Neural cell (in vitro differentiated cells): ENCODE results near the gene AHCTF1. TPM values are rescaled to one million over a fixed set of nuclear protein-coding genes. Genes with fewer than 3 reads are reported as not detected.

ENCODE experiments used
- H2AFZ ChIP-seq: fragments of 200-600, 300-800 bp; sonication (generic), shearing (Covaris generic); 2 replicates; pipeline ENCODE4 v1.6.0; 2014; ENCODE audit warnings: low read depth, mild to moderate bottlenecking, antibody characterized with exemption, low read length, moderate library complexity
- H3F3A ChIP-seq: fragments of 200-600 bp; shearing (Covaris generic); 2 replicates; pipeline ENCODE4 v1.6.1; 2016; ENCODE audit warnings: mild to moderate bottlenecking, moderate library complexity, mixed read lengths, antibody characterized with exemption, low read length; ENCODE audit not compliant: insufficient read depth, poor library complexity, severe bottlenecking
- H3K27ac ChIP-seq: fragments of 200-600, 300-800 bp; sonication (generic), shearing (Covaris generic); 2 replicates; pipeline ENCODE4 v1.5.1; 2014; ENCODE audit warnings: mild to moderate bottlenecking, low read length, moderate library complexity
- H3K27me3 ChIP-seq: fragments of 300-800, 200-600 bp; sonication (generic), shearing (Covaris generic); 2 replicates; pipeline ENCODE4 v1.6.0; 2014; ENCODE audit warnings: mild to moderate bottlenecking, low read depth, low read length, moderate library complexity; ENCODE audit not compliant: insufficient read depth
- H3K36me3 ChIP-seq: fragments of 300-800, 200-600 bp; sonication (generic), shearing (Covaris generic); 2 replicates; pipeline ENCODE4 v1.5.1; 2014; ENCODE audit warnings: mild to moderate bottlenecking, antibody characterized with exemption, low read length, moderate library complexity; ENCODE audit not compliant: insufficient read depth
- H3K4me2 ChIP-seq: fragments of 300-800, 200-600 bp; sonication (generic), shearing (Covaris generic); 2 replicates; pipeline ENCODE4 v1.6.0; 2014; ENCODE audit warnings: mild to moderate bottlenecking, low read length
- H3K4me3 ChIP-seq: fragments of 300-800, 200-600 bp; sonication (generic), shearing (Covaris generic); 2 replicates; pipeline ENCODE4 v1.5.1; 2014; ENCODE audit warnings: mild to moderate bottlenecking, low read length, moderate library complexity
- H3K79me2 ChIP-seq: fragments of 200-600 bp; shearing (Covaris generic); replicated peaks from 2 replicates; pipeline ENCODE4 v1.6.0; 2014; ENCODE audit warnings: mild to moderate bottlenecking, low read length, moderate library complexity; ENCODE audit not compliant: insufficient read depth
- H3K9ac ChIP-seq: fragments of 300-800, 200-600 bp; sonication (generic), shearing (Covaris generic); 2 replicates; pipeline ENCODE4 v1.6.1; 2016; ENCODE audit warnings: mild to moderate bottlenecking, low read length, mixed read lengths
- H3K9me2 ChIP-seq: fragments of 200-600 bp; shearing (Covaris generic); 2 replicates; pipeline ENCODE4 v1.6.1; 2016; ENCODE audit warnings: mild to moderate bottlenecking, low read length, mixed read lengths; ENCODE audit not compliant: insufficient read depth
- H3K9me3 ChIP-seq: fragments of 200-600, 300-800 bp; sonication (generic), shearing (Covaris generic); 2 replicates; pipeline ENCODE4 v1.6.1; 2016; ENCODE audit warnings: mild to moderate bottlenecking, mixed run types, low read length, moderate library complexity, mixed read lengths
- H4K20me1 ChIP-seq: fragments of 200-600 bp; shearing (Covaris generic); 2 replicates; pipeline ENCODE4 v1.6.1; 2016; ENCODE audit warnings: mild to moderate bottlenecking, mixed run types; ENCODE audit not compliant: insufficient read depth
- CTCF ChIP-seq: fragments of 450-650 bp; IDR thresholded peaks from 2 replicates; pipeline ENCODE4 v1.5.1; 2014; ENCODE audit warnings: antibody characterized with exemption, mild to moderate bottlenecking, moderate library complexity; ENCODE audit not compliant: poor library complexity, severe bottlenecking
- EP300 ChIP-seq: fragments of 450-650 bp; conservative IDR thresholded peaks from 2 replicates; pipeline ENCODE4 v1.6.1; 2014; ENCODE audit warnings: antibody characterized with exemption, mild to moderate bottlenecking, moderate library complexity; ENCODE audit not compliant: poor library complexity, severe bottlenecking
- EZH2 ChIP-seq: fragments of 200-600, 300-800 bp; shearing (Covaris generic), sonication (generic); IDR thresholded peaks from 2 replicates; pipeline ENCODE4 v1.6.1; 2014; ENCODE audit warnings: antibody characterized with exemption, low read length, borderline replicate concordance, mild to moderate bottlenecking; ENCODE audit not compliant: insufficient read depth, poor library complexity, severe bottlenecking
- MXI1 ChIP-seq: fragments of 450-650 bp; conservative IDR thresholded peaks from 2 replicates; pipeline ENCODE4 v1.6.1; 2014; ENCODE audit warnings: antibody characterized with exemption, mild to moderate bottlenecking; ENCODE audit not compliant: poor library complexity, severe bottlenecking
- POLR2AphosphoS5 ChIP-seq: IDR thresholded peaks from 2 replicates; pipeline ENCODE4 v1.6.1; 2012
- RAD21 ChIP-seq: fragments of 450-650 bp; conservative IDR thresholded peaks from 2 replicates; pipeline ENCODE4 v1.6.1; 2014; ENCODE audit warnings: antibody characterized with exemption, mild to moderate bottlenecking, moderate library complexity
- REST ChIP-seq: IDR thresholded peaks from 2 replicates; pipeline ENCODE4 v1.6.1; 2012; ENCODE audit warnings: borderline replicate concordance
- SMC3 ChIP-seq: fragments of 450-650 bp; conservative IDR thresholded peaks from 2 replicates; pipeline ENCODE4 v1.6.1; 2014; ENCODE audit warnings: antibody characterized with exemption, mild to moderate bottlenecking, moderate library complexity; ENCODE audit not compliant: poor library complexity
- TAF1 ChIP-seq: IDR thresholded peaks from 2 replicates; pipeline ENCODE4 v1.6.1; 2012; ENCODE audit warnings: low read depth
- polyA plus RNA-seq: library from polyadenylated mRNA; depleted of rRNA; stranded (reverse); fragments of >200 nt; gene quantifications from 2 replicates; pipeline ENCODE4 v1.2.3, GENCODE V29; 2014

Gene AHCTF1
- polyA plus RNA-seq, 1 donor from 2014 or later: 27.1 TPM

DNA sequence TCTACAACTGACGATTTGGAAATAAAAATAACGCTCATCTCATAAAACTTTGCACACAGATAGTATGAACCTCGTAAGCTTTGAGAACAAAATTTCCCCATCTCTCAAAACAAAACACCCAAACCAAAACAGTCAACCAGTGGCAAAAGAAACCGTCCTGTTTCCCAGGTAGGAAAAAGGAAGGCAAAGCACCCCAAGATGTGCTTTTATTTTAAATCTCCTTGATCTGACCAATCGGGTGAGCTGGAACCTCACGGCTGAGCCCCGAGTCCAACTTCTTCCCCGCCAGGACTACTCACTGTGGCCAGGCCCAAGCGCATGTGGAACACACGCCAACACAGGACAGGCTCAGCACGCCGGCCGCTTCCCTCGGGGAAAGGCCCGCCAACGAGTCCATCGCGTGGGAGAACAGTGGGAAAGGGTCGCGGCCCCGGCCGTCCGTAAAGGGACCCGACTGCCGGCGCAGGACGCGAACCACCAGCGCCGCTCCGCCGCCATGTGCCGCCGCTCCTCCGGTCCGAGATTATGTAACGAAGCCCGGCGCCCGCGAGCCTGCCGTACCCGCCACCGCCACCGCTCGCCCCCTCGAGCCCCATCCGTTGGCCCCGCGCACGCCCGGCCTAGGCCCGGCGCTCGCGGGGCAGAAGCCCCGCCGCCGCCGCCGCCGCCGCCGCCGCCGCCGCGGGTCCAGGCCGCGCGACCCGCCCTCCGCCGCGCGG lies 759 bp downstream of the AHCTF1 start:
- H2AFZ ChIP-seq: peak overlapping the region; percentile 21
- H3F3A ChIP-seq: no peaks in the 10 kb centered on the region
- H4K20me1 ChIP-seq: peaks cover 4% of the 10 kb centered on the region

GRCh38 chr1:246925997-246926626 lies 5.6 kb downstream of the AHCTF1 start:
- Histone ChIP-seq H3K36me3 (peaks cover 4% of the 10 kb centered on the region), H4K20me1 (peaks cover 4% of the 10 kb centered on the region), H2AFZ (no peak overlapping the region), H3K27ac (no peak overlapping the region), H3K79me2 (peaks cover 86% of the 10 kb centered on the region), H3K4me2 (no peak overlapping the region), H3K4me3 (no peak overlapping the region), H3K9me3 (no peaks in the 10 kb centered on the region), H3K27me3 (no peaks in the 10 kb centered on the region), H3K9ac (no peak overlapping the region), H3K9me2 (no peaks in the 10 kb centered on the region), H3F3A (no peaks in the 10 kb centered on the region)
- TF ChIP-seq RAD21 (no peak), CTCF (no peak), MXI1 (no peak), EZH2 (no peak), POLR2AphosphoS5 (no peak), TAF1 (no peak), REST (no peak), SMC3 (no peak), EP300 (no peak)

More for the DNA sequence above, 759 bp downstream of the AHCTF1 start:
- Histone ChIP-seq H3K9me2 (no peaks in the 10 kb centered on the region), H3K79me2 (peaks cover 46% of the 10 kb centered on the region), H3K9ac (peak overlapping the region; percentile 97), H3K4me3 (peak overlapping the region; percentile 97), H3K4me2 (peak overlapping the region; percentile 87), H3K9me3 (no peaks in the 10 kb centered on the region), H3K36me3 (peaks cover 4% of the 10 kb centered on the region), H3K27me3 (no peaks in the 10 kb centered on the region), H3K27ac (peak overlapping the region; percentile 92)
- TF ChIP-seq CTCF (no peak), MXI1 (peak; percentile 93)
